Measurements from ENCODE around the gene PDE3B. TPM values are rescaled to one million over a fixed set of nuclear protein-coding genes. Genes with fewer than 3 reads are reported as not detected.
"Not testable (repeated sequence)": the region's sequence is repeated elsewhere in the genome, so short reads cannot be mapped to it uniquely, and the experiment has no call there.

PDE3B gene
- total RNA-seq, 1 donor, result 0.36 TPM

- Histone ChIP-seq H4K20me1 (ENCODE audit: insufficient read depth, low read length) (no peaks in the 10 kb centered on the region), H2AFZ (ENCODE audit: low read length) (no peak overlapping the region), H3K27ac (ENCODE audit: low read depth, low read length) (no peak overlapping the region), H3K9me3 (ENCODE audit: low read depth, low read length) (no peaks in the 10 kb centered on the region), H3K4me1 (ENCODE audit: insufficient read depth, low read length) (no peaks in the 10 kb centered on the region), H3K79me2 (ENCODE audit: insufficient read depth, low read length) (no peaks in the 10 kb centered on the region), H3K27me3 (ENCODE audit: insufficient read depth, low read length) (no peaks in the 10 kb centered on the region), H3K4me3 (ENCODE audit: insufficient read depth, low read length) (no peak overlapping the region), H3K4me2 (ENCODE audit: insufficient read depth, low read length) (no peak overlapping the region), H3K36me3 (ENCODE audit: insufficient read depth, low read length) (no peaks in the 10 kb centered on the region)
- no peak for DNase-seq (ENCODE audit: insufficient read length, low spot score, missing footprints)
- TF ChIP-seq CTCF (IDR thresholded peaks at IDR 0.05; ENCODE audit: extremely low read depth, low read depth, low read length), result no peak
Measured at GRCh38 chr11:14857621-14858020, 214.0 kb downstream of the PDE3B start.

GRCh38 chr11:14858404-14858803, 214.8 kb downstream of the PDE3B start:
- no peaks in the 10 kb centered on the region for H3K36me3 ChIP-seq (ENCODE audit: insufficient read depth, low read length)
- no peaks in the 10 kb centered on the region for H4K20me1 ChIP-seq (ENCODE audit: insufficient read depth, low read length)
- no peaks in the 10 kb centered on the region for H3K27me3 ChIP-seq (ENCODE audit: insufficient read depth, low read length)
- no peak overlapping the region for H2AFZ ChIP-seq (ENCODE audit: low read length)
- H3K4me2 ChIP-seq (ENCODE audit: insufficient read depth, low read length), result no peak overlapping the region
- no peak overlapping the region for H3K27ac ChIP-seq (ENCODE audit: low read depth, low read length)
- no peak for TF ChIP-seq CTCF (IDR thresholded peaks at IDR 0.05; ENCODE audit: extremely low read depth, low read depth, low read length)
- no peak for DNase-seq (ENCODE audit: insufficient read length, low spot score, missing footprints)
- H3K79me2 ChIP-seq (ENCODE audit: insufficient read depth, low read length), result no peaks in the 10 kb centered on the region
- H3K4me1 ChIP-seq (ENCODE audit: insufficient read depth, low read length), result no peaks in the 10 kb centered on the region
- no peaks in the 10 kb centered on the region for H3K9me3 ChIP-seq (ENCODE audit: low read depth, low read length)
- H3K4me3 ChIP-seq (ENCODE audit: insufficient read depth, low read length), result no peak overlapping the region

GRCh38 chr11:14860511-14860910, 216.9 kb downstream of the PDE3B start:
- Histone ChIP-seq H3K36me3 (ENCODE audit: insufficient read depth, low read length) (no peaks in the 10 kb centered on the region), H2AFZ (ENCODE audit: low read length) (no peak overlapping the region), H3K9me3 (ENCODE audit: low read depth, low read length) (no peaks in the 10 kb centered on the region), H3K4me1 (ENCODE audit: insufficient read depth, low read length) (no peaks in the 10 kb centered on the region), H3K79me2 (ENCODE audit: insufficient read depth, low read length) (no peaks in the 10 kb centered on the region), H3K4me3 (ENCODE audit: insufficient read depth, low read length) (no peak overlapping the region), H4K20me1 (ENCODE audit: insufficient read depth, low read length) (no peaks in the 10 kb centered on the region), H3K27me3 (ENCODE audit: insufficient read depth, low read length) (no peaks in the 10 kb centered on the region), H3K4me2 (ENCODE audit: insufficient read depth, low read length) (no peak overlapping the region), H3K27ac (ENCODE audit: low read depth, low read length) (no peak overlapping the region)
- DNase-seq (ENCODE audit: insufficient read length, low spot score, missing footprints), result no peak
- TF ChIP-seq CTCF (IDR thresholded peaks at IDR 0.05; ENCODE audit: extremely low read depth, low read depth, low read length), result no peak

GRCh38 chr11:14861680-14862079, 218.1 kb downstream of the PDE3B start:
- H3K4me3 ChIP-seq (ENCODE audit: insufficient read depth, low read length), result no peak overlapping the region
- H2AFZ ChIP-seq (ENCODE audit: low read length), result no peak overlapping the region
- no peak for DNase-seq (ENCODE audit: insufficient read length, low spot score, missing footprints)
- no peak overlapping the region for H3K4me2 ChIP-seq (ENCODE audit: insufficient read depth, low read length)
- H3K27ac ChIP-seq (ENCODE audit: low read depth, low read length), result no peak overlapping the region
- H3K4me1 ChIP-seq (ENCODE audit: insufficient read depth, low read length), result no peaks in the 10 kb centered on the region
- no peaks in the 10 kb centered on the region for H3K36me3 ChIP-seq (ENCODE audit: insufficient read depth, low read length)
- no peaks in the 10 kb centered on the region for H3K27me3 ChIP-seq (ENCODE audit: insufficient read depth, low read length)
- H4K20me1 ChIP-seq (ENCODE audit: insufficient read depth, low read length), result no peaks in the 10 kb centered on the region
- no peaks in the 10 kb centered on the region for H3K79me2 ChIP-seq (ENCODE audit: insufficient read depth, low read length)
- no peaks in the 10 kb centered on the region for H3K9me3 ChIP-seq (ENCODE audit: low read depth, low read length)
- no peak for TF ChIP-seq CTCF (IDR thresholded peaks at IDR 0.05; ENCODE audit: extremely low read depth, low read depth, low read length)

- not testable (repeated sequence) for H3K27ac ChIP-seq (ENCODE audit: low read depth, low read length); H3K9me3 ChIP-seq (ENCODE audit: low read depth, low read length); H3K27me3 ChIP-seq (ENCODE audit: insufficient read depth, low read length); H2AFZ ChIP-seq (ENCODE audit: low read length); H3K4me2 ChIP-seq (ENCODE audit: insufficient read depth, low read length); H3K79me2 ChIP-seq (ENCODE audit: insufficient read depth, low read length); H3K4me1 ChIP-seq (ENCODE audit: insufficient read depth, low read length); H3K36me3 ChIP-seq (ENCODE audit: insufficient read depth, low read length); DNase-seq (ENCODE audit: insufficient read length, low spot score, missing footprints); H3K4me3 ChIP-seq (ENCODE audit: insufficient read depth, low read length); H4K20me1 ChIP-seq (ENCODE audit: insufficient read depth, low read length)
Measured at GRCh38 chr11:14863775-14864174, 220.2 kb downstream of the PDE3B start.

Data from osteoblast (primary cell).